HG02884 (cell line): ENCODE measurements around the gene GSTA5.
A peak's percentile ranks its signal among the peaks of the same experiment; 100 is the strongest.
"Not testable (repeated sequence)": the region's sequence is repeated elsewhere in the genome, so short reads cannot be mapped to it uniquely, and the experiment has no call there.

ENCODE experiments used
- ATAC-seq: cut with Tn5 transposase; IDR thresholded peaks from one replicate; pipeline ENCODE4 v1.9.1; 2021; ENCODE audit warnings: mild to moderate bottlenecking, moderate library complexity; ENCODE audit not compliant: unreplicated experiment

Gene GSTA5

DNA sequence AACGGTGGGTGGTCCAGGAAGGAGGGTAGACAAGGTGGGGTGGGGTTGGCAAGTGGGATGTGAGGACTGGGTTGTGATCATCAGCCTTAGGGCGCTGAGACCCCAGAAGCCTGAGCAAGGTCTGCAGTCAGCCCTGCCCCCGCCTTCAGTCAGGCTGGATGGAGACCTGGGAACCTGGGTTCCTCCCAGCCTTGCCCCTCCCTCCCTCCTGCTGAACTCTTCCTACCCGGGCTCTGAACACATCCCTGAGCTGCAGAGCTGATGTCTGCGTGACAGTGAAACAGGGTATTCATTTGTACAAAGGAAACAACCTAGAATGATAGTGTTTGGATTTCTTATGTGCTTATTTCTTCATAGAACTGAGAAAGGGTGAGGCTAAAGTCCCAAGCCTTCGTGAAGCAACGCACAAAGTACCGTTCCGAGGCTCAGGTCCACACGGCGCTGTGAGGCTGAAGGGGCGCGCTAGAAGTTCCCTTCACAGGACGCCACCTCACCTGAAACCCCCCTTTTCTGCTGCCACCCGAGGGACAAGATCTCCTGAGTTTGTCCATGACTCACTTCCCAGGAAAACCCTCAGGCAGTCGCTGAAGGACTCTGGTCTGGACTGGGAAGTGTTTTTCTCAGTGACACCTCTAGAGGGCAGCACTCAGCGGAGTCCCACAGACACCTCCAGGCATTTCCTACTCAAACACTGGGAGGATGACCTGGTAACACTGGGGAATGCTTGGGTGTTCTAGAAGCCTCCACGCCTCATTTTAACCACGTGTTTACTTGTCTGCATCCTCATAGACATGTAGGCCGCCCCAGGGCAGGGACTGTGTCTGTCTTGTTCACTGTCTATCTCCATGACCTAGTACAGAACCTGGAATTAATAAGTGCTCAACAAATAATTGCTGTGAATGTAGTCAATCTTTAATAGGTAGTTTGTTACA, 1.2 kb downstream of the GSTA5 start:
- ATAC-seq, result peak; percentile 78

DNA sequence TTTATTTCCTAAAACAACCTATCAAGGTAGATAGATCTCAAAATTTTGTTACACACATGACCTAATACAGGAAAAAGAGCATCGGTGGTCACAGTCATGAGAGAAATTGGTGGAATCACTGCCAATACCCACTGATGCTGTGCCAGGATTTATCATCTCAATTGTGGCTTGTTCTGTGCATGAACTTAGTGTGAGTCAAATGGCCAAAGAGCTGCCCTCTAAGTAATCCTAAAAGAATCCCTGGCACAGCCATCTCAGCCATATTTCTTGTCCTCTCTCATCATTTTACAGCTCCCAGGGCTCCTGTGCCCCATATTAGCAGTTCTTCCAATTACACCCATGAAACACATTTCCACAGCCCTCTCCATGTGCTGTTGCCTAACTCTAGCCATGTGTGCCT, 6.1 kb downstream of the GSTA5 start:
- ATAC-seq, result no peak

DNA sequence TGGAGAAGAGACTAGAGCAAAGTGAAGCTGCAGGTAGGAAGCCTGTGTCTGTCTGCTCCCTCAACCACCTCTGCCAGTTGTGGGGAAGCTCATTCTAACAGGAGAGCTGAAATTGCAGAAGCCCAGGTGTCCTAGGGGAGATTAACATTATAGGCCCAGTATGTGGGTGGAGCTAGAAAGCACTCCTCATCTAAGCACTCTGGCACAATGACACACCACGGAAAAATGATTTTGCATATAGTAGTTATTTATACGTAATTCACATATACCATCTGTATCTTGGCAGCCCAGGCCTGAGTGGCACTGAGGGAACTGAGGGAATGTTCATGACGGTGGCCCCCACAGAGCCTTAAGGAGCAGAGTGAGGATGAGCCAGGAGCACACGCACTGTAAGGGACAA, 9.7 kb downstream of the GSTA5 start:
- not testable (repeated sequence) for ATAC-seq

DNA sequence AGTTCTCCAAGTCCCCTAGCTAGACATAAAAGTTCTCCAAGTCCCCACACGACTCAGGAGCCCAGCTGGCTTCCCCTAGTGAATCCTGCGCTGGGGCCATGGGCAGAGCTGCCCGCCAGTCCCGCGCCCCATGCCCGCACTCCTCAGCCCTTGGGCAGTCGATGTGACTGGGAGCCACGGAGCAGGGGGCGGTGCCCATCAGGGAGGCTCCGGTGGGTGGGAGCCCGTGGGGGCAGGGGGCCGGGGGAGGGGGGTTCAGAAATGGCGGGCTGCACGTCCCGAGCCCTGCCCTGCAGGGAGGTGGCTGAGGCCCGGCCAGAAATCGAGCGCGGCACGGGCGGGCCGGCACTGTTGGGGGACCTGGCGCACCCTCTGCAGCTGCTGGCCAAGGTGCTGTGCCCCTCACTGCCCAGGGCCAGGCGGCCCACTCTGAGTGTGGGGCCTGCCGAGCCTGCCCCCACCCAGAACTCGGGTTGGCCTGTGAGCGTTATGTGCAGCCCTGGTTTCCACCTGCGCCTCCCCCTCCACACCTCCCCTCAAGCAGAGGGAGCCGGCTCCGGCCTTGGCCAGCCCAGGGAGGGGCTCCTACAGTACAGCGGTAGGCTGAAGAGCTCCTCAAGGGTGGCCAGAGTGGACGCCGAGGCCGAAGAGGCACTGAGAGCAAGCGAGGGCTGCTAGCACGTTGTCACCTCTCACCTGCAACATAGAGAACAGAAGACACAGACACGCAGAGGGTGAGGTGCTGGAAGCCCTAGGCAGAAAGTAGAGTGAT, 11.4 kb downstream of the GSTA5 start:
- ATAC-seq, result no peak

DNA sequence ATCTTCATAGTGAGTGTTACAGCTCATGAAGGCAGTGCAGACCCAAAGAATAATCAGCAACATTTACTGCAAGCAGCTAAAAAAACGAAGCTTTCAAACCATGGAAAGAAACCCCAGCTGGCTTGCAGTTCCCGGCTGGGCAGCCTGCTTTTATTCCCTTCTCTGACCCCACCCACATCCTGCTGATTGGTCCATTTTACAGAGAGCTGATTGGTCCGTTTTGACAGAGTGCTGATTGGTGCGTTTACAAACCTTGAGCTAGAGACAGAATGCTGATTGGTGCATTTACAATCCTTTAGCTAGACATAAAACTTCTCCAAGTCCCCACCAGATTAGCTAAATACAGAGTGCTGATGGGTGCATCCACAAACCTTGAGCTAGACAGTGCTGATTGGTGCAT, 12.0 kb downstream of the GSTA5 start:
- not testable (repeated sequence) for ATAC-seq

DNA sequence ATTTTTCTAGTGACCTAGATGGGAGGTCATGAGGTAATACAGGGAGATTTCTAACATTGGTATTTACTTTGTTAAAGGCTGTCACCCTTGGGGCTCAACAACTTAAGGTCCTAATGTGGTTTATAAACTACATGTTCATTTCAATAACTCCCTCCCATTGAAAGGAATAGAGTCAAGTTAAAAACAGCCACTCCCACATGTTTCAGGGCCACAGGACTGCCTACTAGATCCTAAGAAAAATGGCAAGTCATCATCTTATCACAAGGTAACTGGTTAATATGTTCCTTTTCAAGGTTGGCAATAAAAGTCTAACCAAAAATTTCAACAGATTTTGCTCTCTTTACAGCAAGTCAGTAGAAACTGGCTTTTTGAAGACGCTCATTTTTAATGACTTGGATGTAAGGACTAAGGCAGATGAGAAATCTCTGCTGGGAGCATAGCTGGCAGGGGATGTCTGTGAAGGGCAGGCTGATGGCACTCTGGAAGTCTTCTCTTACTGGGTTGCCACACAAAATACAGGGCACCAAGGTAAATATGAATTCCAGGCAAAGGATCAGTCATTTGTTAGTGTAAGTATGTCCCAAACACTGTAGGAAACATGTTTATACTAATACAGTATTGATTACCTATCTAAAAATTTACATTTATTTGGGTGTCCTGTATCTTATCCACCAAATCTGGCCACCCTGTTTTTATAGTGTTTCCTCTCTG, 13.4 kb downstream of the GSTA5 start:
- ATAC-seq, result not testable (repeated sequence)

DNA sequence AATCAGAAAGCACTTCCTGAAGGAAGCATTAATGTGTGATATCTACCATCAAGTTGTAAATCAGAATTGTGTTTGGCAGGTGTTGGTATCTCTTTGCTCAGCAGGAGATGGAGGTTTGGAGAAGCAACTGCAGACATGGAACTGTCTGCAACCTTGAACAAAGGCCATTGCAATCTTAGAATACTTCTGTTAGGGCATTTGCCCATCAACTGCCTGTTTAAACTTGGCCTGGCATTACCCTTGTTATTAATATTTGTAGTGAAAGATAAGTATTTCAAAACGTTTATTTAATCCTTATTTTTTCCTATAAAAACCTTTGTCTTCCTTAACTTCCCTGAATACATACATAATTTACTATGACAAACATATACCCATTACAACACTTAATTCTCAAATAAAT, 14.1 kb downstream of the GSTA5 start:
- ATAC-seq, result no peak

DNA sequence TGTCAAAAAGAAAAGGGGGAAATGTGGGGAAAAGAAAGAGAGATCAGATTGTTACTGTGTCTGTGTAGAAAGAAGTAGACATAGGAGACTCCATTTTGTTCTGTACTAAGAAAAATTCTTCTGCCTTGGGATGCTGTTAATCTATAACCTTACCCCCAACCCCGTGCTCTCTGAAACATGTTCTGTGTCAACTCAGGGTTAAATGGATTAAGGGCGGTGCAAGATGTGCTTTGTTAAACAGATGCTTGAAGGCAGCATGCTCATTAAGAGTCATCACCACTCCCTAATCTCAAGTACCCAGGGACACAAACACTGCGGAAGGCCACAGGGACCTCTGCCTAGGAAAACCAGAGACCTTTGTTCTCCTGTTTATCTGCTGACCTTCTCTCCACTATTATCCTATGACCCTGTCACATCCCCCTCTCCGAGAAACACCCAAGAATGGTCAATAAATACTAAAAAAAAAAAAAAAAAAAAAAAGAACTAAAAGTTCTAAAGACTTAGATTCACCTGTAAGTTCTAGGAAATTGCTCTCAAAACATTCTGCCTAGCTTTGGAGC, 14.6 kb downstream of the GSTA5 start:
- ATAC-seq, result not testable (repeated sequence)

DNA sequence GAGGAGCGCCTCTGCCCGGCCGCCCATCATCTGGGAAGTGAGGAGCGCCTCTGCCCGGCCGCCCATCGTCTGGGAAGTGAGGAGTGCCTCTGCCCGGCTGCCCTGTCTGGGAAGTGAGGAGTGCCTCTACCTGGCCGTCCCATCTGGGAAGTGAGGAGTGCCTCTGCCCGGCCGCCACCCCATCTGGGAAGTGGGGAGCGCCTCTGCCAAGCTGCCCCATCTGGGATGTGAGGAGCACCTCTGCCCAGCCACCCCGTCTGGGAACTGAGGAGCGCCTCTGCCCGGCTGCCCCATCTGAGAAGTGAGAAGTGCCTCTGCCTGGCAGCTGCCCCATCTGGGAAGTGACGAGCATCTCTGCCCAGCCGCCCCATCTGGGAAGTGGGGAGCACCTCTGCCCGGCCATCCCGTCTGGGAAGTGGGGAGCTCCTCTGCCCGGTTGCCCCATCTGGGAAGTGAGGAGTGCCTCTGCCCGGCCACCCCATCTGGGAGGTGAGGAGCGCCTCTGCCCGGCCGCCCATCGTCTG, 15.3 kb downstream of the GSTA5 start:
- not testable (repeated sequence) for ATAC-seq

DNA sequence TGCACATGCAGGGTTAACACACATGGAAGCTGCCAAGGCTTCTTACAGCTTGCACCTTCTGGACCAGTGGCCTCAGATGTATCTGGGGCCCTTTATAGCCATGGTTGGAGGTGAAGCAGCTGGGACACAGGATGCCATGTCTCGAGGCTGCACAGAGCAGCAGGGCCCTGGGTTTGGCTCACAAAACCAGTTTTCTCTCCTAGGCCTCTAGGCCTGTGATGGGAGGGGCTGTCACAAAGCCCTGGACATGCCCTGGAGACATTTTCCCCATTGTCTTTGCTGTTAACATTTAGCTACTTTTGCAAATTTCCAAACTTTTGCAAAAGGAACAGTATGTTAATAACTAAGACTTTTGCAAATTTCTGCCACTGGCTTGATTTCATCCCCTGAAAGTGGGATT, 18.8 kb downstream of the GSTA5 start:
- no peak for ATAC-seq

DNA sequence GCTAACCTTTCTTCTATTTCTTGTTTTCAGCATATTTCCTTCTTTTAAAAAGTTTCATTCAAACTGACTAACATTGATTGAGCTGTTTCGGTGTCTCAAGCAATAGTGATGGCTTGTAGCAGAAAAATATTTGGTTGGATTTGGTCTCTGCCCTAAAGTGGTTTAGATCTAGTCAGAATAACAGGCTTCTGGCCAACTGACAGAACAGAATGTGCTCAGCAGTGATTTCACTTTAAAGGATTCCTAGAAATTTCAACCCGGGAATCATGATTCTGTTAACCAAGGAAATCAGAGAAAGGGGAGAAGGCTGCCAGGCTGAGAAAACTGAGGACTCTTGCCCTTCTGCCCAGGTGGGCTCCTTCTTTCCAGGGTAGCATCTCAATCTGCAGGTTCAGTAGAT, 20.4 kb downstream of the GSTA5 start:
- no peak for ATAC-seq

DNA sequence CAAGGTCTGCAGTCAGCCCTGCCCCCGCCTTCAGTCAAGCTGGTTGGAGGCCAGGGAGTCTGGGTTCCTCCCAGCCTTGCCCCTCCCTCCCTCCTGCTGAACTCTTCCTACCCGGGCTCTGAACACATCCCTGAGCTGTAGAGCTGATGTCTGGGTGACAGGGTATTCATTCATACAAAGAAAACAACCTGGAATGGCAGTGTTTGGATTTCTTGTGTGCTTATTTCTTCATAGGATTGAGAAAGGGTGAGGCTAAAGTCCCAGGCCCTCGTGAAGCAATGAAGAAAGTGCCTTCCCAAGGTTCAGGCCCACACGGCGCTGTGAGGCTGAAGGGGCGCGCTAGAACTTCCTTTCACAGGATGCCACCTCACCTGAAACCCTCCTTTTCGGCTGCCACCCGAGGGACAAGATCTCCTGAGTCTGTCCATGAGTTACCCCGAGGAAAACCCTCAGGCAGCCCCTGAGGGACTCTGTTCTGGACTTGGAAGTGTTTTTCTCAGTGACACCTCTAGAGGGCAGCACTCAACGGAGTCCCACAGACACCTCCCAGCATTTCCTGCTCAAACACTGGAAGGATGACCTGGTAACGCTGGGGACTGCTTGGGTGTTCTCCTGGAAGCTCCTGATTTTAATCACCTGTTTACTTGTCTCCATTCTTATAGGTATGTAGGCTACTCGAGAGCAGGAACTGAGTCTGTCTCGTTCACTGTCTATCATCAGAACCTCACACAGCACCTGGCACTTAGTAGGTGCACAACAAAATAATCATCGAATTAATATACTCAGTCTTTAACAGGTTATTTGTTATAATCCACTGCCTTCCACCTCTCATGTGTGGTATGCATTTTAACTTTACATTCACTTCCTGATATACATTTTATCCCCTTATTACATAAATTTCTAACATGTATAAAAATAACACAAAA, 25.2 kb downstream of the GSTA5 start:
- peak; percentile 96 for ATAC-seq

DNA sequence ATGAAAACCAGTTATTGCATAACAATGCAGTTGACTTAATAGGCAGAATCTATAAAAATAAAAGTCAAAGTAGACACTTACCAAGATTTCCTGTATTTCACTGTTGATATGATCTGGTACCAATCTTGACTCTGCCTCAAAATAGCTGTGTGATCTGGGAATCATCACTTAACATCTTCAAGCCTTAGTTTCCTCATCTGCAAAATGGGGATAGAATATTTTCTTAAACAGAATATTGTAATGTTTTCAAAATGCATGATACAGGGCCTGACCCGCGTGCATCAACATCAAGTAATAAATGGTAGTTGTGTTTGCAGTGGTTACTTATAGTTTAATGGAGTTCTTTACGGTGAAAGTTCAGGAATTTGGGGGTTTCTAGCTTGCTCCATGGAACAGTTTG, 26.1 kb downstream of the GSTA5 start:
- not testable (repeated sequence) for ATAC-seq

DNA sequence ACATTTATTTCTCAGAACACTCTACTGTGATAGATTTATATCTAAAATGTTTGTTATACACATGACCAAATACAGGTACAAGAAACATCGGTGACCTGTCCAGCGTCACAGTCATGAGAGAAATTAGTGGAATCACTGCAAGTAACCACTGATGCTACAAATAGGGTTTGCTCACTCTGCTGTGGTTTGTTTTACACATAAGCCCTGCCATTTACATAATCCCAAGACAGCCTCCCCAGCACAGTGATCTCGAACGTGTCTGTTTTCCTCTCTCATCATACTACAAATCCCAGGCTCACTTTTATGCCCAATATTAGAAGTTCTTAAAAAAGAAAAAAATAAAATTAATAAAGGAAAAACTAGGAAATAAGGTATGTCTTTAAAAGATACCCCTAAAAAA, 30.8 kb downstream of the GSTA5 start:
- ATAC-seq, result not testable (repeated sequence)

DNA sequence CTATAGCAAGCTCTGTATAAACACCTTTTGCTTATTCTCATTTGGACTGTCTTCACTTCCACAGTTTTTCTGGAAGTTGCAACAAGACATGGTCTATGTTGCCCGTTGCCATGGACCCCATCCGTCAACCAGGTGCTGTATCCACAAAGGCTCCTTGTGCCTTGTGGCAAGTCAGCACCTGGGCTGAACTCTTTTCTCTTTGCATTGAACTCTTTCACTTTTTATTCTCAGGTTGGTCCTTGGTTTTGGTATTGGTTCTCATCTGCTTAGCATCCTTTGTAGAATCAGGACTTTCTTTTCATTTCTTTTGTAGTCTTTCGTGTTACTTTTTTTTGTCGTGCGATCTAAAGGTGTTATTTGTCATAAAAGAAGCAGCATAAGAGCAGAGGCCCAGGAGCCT, 32.0 kb downstream of the GSTA5 start:
- ATAC-seq, result no peak

DNA sequence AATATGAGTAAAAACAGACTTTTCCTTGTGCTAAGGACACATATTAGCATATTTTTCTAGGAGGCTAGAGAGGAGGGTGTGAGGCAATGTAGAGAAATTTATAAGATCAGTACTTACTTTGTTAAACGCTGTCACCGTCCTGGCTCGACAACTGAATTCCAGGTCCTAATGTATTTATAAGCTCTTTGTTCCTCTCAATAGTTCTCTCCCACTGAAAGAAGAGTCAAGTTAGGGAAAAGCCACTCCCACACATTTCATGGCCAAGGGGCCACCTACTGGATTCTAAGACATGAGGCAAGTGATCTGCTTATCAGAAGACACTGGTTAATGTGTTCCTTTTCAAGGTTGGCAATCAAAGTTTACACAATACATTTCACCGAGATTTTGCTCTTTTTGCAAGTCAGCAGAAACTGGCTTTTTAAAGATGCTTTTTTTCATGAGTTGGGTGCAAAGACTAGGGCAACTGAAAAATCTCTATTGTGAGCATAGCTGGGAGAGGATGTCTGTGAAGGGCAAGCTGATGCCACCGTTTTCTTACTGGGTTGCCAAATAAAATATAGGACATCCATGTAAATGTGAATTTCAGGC, 36.9 kb downstream of the GSTA5 start, which contains the start of gene GSTA1:
Gene GSTA1 (minus strand): TSS at position 149 of the 588 bp plus-strand sequence. CDS start 4,549 bp downstream, outside the sequence.
- ATAC-seq, result not testable (repeated sequence)

DNA sequence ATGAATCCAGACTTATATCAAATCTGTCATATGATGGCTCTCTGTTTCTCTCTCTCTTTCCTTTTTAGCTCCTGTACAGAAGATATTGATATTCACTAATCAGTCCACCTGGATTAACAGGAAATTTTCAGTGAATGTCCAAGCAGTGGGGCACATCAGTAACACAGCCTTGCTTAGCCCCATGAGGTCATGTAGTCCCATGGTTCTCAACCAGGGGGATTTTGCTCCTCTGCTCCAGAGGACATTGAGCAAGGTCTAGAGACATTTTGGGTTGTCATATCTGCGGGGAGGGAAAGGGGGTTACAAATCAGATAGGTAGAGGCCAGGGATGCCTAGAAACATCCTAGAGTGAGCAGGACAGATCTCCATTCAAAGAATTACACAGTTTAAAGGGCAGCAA, 37.8 kb downstream of the GSTA5 start:
- ATAC-seq, result no peak

DNA sequence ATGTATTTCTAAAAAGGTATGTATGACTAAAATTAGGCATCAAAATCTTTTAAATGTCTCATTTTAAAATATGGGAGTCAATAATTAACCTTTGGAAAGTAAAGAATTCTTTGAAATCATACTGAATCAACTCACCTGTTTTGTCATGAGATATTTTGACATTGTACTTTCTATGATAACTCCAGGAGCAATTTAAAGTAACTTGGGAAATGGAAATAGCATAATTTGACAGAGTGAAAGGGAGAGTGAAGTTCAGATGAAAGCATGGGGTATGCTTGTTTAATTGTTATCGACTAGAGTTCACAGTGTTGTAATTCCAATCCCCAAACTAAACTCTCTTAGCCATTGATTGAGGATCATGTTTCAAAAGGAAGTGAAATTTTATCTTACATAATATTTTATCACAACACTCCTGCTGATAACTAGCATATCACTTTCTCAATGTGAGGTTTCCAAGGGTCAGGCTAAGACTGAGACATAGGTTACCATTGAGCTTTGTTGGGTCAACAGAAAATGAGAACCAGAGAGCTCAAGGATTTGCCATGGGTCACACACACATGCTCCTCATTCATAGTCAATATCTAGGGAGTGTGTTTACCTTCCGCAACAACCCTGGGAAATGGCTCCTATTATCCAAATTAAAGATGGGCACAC, 39.3 kb downstream of the GSTA5 start:
- no peak for ATAC-seq

DNA sequence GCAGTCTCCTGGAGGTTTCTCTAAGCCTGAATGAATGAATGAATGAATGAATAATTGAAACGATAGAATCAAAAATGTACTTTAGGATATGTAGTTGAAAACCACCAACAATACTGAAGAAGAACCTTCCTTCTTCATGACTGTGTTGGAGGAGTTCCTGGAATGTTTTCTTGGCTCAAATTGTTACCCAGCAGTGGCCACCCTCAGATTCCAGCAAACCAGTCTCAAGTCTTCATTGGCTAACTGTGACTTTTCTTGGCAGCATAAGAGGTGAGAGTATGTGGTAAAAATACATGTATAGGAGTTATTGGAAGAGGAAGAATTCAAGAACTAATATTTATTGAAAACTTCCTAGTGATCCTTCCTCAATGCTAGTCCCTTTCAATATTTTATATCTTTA, 41.3 kb downstream of the GSTA5 start:
- not testable (repeated sequence) for ATAC-seq
